ENCODE data around the gene RHBDD1. TPM values are rescaled to one million over a fixed set of nuclear protein-coding genes. Genes with fewer than 3 reads are reported as not detected.

The RHBDD1 gene
- total RNA-seq, 1 donor from 2014 or later: 34.3 TPM

- Mint-ChIP-seq H3K27me3 (ENCODE audit: low read depth) (no peaks in the 10 kb centered on the region), H3K27ac (ENCODE audit: unreplicated experiment) (no peak overlapping the region)
- no peak for TF ChIP-seq CTCF (conservative IDR thresholded peaks at IDR 0.05)
These were observed 129.5 kb downstream of the RHBDD1 start for GRCh38 chr2:226965376-226965775.

DNA sequence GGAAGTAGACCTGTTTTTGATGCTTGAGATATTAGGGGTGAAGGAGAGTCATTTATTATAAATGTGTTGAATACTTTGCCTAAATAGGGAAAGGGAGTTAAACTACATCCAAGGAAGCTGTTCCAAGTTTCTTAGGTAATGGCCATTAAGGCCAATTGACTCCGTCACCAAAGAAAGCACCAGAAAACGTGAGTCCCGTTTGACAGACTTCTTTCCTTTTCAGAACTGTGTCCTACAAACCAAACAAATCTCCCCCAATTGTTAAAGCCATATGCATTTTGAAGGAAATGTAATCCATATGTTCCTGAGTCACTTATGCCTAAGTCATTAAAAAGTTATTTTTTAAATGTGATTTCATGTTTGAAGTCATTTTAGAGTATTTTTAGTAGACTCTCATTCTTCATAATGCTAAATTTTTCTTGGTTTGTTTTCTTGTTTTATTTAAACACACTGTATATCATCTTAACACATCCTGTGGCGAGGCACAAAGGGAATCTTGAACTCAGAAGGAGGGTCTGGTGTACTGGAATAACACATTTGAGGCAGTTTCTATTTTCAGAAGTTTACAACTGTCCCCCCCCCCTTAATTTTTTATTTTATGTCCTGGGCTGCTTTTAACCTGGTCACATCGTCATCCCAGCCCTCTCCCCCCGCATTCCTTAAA is 133.7 kb downstream of the RHBDD1 start:
- no peak for TF ChIP-seq CTCF (conservative IDR thresholded peaks at IDR 0.05)
- Mint-ChIP-seq H3K36me3 (ENCODE audit: low read depth) (peaks cover 3% of the 10 kb centered on the region), H3K4me1 (peaks cover 4% of the 10 kb centered on the region), H3K27me3 (ENCODE audit: low read depth) (no peaks in the 10 kb centered on the region), H3K9me3 (peaks cover 2% of the 10 kb centered on the region), H3K27ac (ENCODE audit: unreplicated experiment) (no peak overlapping the region), H3K4me3 (no peak overlapping the region)
- DNase-seq (ENCODE audit: low read depth, low spot score): no peak

More at GRCh38 chr2:226965376-226965775, 129.5 kb downstream of the RHBDD1 start:
- Mint-ChIP-seq H3K36me3 (ENCODE audit: low read depth) (no peaks in the 10 kb centered on the region), H3K4me1 (peaks cover 4% of the 10 kb centered on the region), H3K4me3 (no peak overlapping the region), H3K9me3 (no peaks in the 10 kb centered on the region)
- DNase-seq (ENCODE audit: low read depth, low spot score): no peak

- Mint-ChIP-seq H3K4me1 (peaks cover 4% of the 10 kb centered on the region), H3K27me3 (ENCODE audit: low read depth) (no peaks in the 10 kb centered on the region), H3K36me3 (ENCODE audit: low read depth) (peaks cover 3% of the 10 kb centered on the region), H3K4me3 (no peak overlapping the region), H3K27ac (ENCODE audit: unreplicated experiment) (no peak overlapping the region), H3K9me3 (peaks cover 2% of the 10 kb centered on the region)
- no peak for TF ChIP-seq CTCF (conservative IDR thresholded peaks at IDR 0.05)
- DNase-seq (ENCODE audit: low read depth, low spot score): no peak
These were observed 134.5 kb downstream of the RHBDD1 start for GRCh38 chr2:226970362-226970761.

GRCh38 chr2:226971084-226971483 is 135.2 kb downstream of the RHBDD1 start:
- Mint-ChIP-seq H3K27me3 (ENCODE audit: low read depth) (no peaks in the 10 kb centered on the region), H3K9me3 (peaks cover 2% of the 10 kb centered on the region), H3K36me3 (ENCODE audit: low read depth) (peaks cover 3% of the 10 kb centered on the region), H3K4me3 (no peak overlapping the region), H3K27ac (ENCODE audit: unreplicated experiment) (no peak overlapping the region), H3K4me1 (peaks cover 5% of the 10 kb centered on the region)
- DNase-seq (ENCODE audit: low read depth, low spot score): no peak
- no peak for TF ChIP-seq CTCF (conservative IDR thresholded peaks at IDR 0.05)

- no peak for TF ChIP-seq CTCF (conservative IDR thresholded peaks at IDR 0.05)
- no peak for DNase-seq (ENCODE audit: low read depth, low spot score)
- Mint-ChIP-seq H3K4me1 (peaks cover 12% of the 10 kb centered on the region), H3K27ac (ENCODE audit: unreplicated experiment) (no peak overlapping the region), H3K9me3 (peaks cover 2% of the 10 kb centered on the region), H3K36me3 (ENCODE audit: low read depth) (peaks cover 3% of the 10 kb centered on the region), H3K4me3 (no peak overlapping the region), H3K27me3 (ENCODE audit: low read depth) (no peaks in the 10 kb centered on the region)
These were observed 135.9 kb downstream of the RHBDD1 start for GRCh38 chr2:226971770-226972169.
